GM23248 (cell line): Measurements from ENCODE around the gene C16orf82.

Experiments used
- EZH2 ChIP-seq: fragments of 200-600 bp; sonication (generic); IDR thresholded peaks from 2 replicates; pipeline ENCODE4 v1.6.1; 2018; ENCODE audit warnings: antibody characterized with exemption, mild to moderate bottlenecking; ENCODE audit not compliant: insufficient read depth, poor library complexity, severe bottlenecking
- EZH2phosphoT487 ChIP-seq: fragments of 200-600 bp; sonication (generic); IDR thresholded peaks from 2 replicates; pipeline ENCODE4 v1.6.1; 2018; ENCODE audit warnings: antibody characterized with exemption, moderate library complexity, mild to moderate bottlenecking, low read depth; ENCODE audit not compliant: insufficient read depth

- TF ChIP-seq EZH2: no peak
- no peak for TF ChIP-seq EZH2phosphoT487
Measured at GRCh38 chr16:27088216-27088615, 21.5 kb downstream of the C16orf82 start.
